GM12878 (cell line): ENCODE data around the gene RNF166.

Experiments used
- CTCF ChIP-seq, 3 experiments: IDR thresholded peaks in 2 of 3; conservative IDR thresholded peaks in 1 of 3; 2 replicates each; pipeline ENCODE4 v1.5.1; 2011; ENCODE audit warnings: low read depth in 3 of 3, low read length in 3 of 3, mild to moderate bottlenecking in 3 of 3, control low read depth in 2 of 3, moderate library complexity in 2 of 3, inconsistent platforms in 1 of 3, mixed read lengths in 1 of 3; ENCODE audit not compliant: control insufficient read depth in 2 of 3, insufficient read depth in 1 of 3; ENCODE audit errors: extremely low read depth in 1 of 3
- PKNOX1 ChIP-seq: fragments of 450-650 bp; IDR thresholded peaks from 2 replicates; pipeline ENCODE4 v1.6.1; 2016; ENCODE audit warnings: mild to moderate bottlenecking
- YY1 ChIP-seq: IDR thresholded peaks from 2 replicates; pipeline ENCODE4 v1.6.1; 2011; ENCODE audit warnings: low read depth, mild to moderate bottlenecking, low read length
- ZBTB11 ChIP-seq: fragments of 450-650 bp; formaldehyde crosslinking; IDR thresholded peaks from 2 replicates; pipeline ENCODE4 v1.5.0; 2022; ENCODE audit warnings: mild to moderate bottlenecking, missing genetic modification characterization
- ZBTB33 ChIP-seq: fragments of 450-650 bp; IDR thresholded peaks from 2 replicates; pipeline ENCODE4 v1.6.1; 2017; ENCODE audit warnings: mild to moderate bottlenecking

- TF ChIP-seq PKNOX1, result no peak
- no peak for TF ChIP-seq ZBTB33
- no peak for TF ChIP-seq ZBTB11 (CRISPR knock-in tag)
- TF ChIP-seq CTCF (IDR thresholded peaks at IDR 0.05 in 2 of 3, conservative IDR thresholded peaks at IDR 0.05 in 1 of 3; ENCODE audit: control insufficient read depth in 2 of 3, extremely low read depth in 1 of 3, insufficient read depth in 1 of 3, low read depth in 3 of 3, low read length in 3 of 3), result no peak
- no peak for TF ChIP-seq YY1
Observed at GRCh38 chr16:88686062-88686438, 20.2 kb downstream of the RNF166 start.
